ENCODE data around the gene ARHGEF4.
A peak's percentile ranks its signal among the peaks of the same experiment; 100 is the strongest.

GRCh38 chr2:130890941-130891669 is 54.4 kb downstream of the ARHGEF4 start:
- TF ChIP-seq, protein P1, sequence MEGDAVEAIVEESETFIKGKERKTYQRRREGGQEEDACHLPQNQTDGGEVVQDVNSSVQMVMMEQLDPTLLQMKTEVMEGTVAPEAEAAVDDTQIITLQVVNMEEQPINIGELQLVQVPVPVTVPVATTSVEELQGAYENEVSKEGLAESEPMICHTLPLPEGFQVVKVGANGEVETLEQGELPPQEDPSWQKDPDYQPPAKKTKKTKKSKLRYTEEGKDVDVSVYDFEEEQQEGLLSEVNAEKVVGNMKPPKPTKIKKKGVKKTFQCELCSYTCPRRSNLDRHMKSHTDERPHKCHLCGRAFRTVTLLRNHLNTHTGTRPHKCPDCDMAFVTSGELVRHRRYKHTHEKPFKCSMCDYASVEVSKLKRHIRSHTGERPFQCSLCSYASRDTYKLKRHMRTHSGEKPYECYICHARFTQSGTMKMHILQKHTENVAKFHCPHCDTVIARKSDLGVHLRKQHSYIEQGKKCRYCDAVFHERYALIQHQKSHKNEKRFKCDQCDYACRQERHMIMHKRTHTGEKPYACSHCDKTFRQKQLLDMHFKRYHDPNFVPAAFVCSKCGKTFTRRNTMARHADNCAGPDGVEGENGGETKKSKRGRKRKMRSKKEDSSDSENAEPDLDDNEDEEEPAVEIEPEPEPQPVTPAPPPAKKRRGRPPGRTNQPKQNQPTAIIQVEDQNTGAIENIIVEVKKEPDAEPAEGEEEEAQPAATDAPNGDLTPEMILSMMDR (IDR thresholded peaks at IDR 0.05) = peak in 2 of 6 experiments; percentile 7 to 24
- TF ChIP-seq POLR2A (IDR thresholded peaks at IDR 0.05) = no peak

Measured in esophagus squamous epithelium (tissue), 4 donors.